GM19324 (cell line): ENCODE data around the gene KRT74.

ENCODE experiments used
- ATAC-seq: cut with Tn5 transposase; IDR thresholded peaks from one replicate; pipeline ENCODE4 v1.9.1; 2021; ENCODE audit warnings: mild to moderate bottlenecking, moderate library complexity; ENCODE audit not compliant: unreplicated experiment, low FRiP score

Gene KRT74

DNA sequence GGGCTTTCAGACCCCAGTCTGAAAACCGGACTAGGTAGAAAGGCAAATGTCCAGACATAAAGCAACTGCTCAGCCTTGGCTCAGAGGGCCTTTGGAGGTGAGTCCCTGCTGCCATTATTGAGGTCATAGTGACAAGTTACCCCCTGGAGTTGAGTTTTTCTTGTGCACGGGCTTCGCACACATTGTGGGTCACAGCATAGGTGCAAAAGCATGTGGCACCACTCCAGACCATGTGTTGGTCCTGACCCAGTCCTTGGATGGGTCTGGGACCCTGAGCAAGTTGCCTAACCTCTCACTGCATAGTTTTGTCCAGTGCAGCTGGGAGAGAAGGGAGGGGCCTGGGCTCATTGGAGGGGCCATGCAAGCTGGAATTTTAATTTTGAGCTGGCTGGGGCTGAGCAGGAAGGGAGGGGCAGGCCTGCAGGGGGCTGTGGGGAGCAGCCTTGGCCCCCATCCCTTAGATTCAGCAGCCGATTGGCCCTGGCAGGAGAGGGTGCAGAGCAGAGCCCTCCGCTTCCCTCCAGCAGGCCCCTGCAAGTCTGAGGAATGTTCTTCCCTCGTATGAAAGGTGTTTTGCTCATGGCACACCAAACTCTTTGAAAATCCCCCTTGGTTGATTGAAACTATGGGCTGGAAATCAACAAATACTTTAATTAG, 49.3 kb downstream of the KRT74 start:
- no peak for ATAC-seq

GRCh38 chr12:52523824-52524223, 49.8 kb downstream of the KRT74 start:
- no peak for ATAC-seq

- ATAC-seq = no peak
Measured at GRCh38 chr12:52522346-52523011, 51.2 kb downstream of the KRT74 start.

- ATAC-seq = no peak
Measured at GRCh38 chr12:52521568-52522266, 51.9 kb downstream of the KRT74 start.

GRCh38 chr12:52521175-52521567, 52.5 kb downstream of the KRT74 start:
- no peak for ATAC-seq

- ATAC-seq = no peak
Measured at GRCh38 chr12:52519826-52520662, 53.6 kb downstream of the KRT74 start, which contains the start of gene KRT5. Gene KRT5, minus strand, starts transcription at chr12:52520394. Its CDS starts 98 bp downstream, at chr12:52520296.

DNA sequence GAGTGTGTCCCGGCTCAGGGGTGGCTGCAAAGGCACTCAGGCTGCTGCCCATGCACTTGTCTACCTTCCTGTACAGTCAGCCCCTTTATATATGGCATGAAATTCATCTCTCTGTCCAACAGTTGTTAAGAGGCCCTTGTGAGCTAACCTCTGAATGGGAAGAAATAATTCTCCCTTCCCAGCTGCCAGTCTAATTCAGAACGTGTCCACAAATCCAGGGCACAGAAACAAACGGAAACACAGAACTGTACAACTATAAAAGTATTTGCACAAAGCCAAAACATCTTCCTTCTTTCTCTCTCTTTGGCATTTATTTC, 54.3 kb downstream of the KRT74 start:
- no peak for ATAC-seq

GRCh38 chr12:52518574-52519386, 54.9 kb downstream of the KRT74 start:
- no peak for ATAC-seq

GRCh38 chr12:52517888-52518287, 55.8 kb downstream of the KRT74 start:
- ATAC-seq = no peak

DNA sequence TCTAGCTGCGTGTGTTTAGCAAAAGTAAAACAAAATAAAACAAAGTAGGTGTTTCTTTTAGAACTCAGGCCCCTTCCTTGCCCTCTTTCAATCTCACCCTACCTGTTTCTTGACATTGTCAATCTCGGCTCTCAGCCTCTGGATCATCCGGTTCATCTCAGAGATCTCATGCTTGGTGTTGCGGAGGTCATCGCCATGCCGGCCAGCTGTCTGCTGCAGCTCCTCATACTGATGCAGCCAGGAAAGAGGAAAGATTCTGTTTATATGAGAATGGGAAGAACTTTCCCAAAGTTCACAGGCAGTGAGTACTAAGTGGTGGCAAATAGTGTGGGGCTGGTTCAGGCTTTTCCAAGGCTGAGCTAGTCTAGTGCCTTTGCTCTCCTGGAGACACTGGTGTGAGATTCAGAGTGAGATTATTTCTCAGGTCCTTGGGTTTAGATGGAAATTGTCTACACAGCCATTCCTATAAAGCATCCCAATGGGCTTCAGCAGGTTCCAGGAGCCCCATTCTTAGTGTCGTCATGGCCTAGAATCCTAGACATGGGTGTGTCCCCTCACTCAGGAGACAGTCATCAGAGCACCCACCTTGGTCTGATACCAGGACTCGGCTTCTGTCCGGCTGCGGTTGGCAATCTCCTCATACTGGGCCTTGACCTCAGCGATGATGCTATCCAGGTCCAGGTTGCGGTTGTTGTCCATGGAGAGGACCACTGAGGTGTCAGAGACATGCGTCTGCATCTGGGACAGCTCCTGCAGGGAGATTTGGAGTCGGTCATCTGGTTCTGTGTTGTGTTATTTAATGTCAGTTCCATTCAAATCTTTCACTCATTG, 56.4 kb downstream of the KRT74 start:
- no peak for ATAC-seq

DNA sequence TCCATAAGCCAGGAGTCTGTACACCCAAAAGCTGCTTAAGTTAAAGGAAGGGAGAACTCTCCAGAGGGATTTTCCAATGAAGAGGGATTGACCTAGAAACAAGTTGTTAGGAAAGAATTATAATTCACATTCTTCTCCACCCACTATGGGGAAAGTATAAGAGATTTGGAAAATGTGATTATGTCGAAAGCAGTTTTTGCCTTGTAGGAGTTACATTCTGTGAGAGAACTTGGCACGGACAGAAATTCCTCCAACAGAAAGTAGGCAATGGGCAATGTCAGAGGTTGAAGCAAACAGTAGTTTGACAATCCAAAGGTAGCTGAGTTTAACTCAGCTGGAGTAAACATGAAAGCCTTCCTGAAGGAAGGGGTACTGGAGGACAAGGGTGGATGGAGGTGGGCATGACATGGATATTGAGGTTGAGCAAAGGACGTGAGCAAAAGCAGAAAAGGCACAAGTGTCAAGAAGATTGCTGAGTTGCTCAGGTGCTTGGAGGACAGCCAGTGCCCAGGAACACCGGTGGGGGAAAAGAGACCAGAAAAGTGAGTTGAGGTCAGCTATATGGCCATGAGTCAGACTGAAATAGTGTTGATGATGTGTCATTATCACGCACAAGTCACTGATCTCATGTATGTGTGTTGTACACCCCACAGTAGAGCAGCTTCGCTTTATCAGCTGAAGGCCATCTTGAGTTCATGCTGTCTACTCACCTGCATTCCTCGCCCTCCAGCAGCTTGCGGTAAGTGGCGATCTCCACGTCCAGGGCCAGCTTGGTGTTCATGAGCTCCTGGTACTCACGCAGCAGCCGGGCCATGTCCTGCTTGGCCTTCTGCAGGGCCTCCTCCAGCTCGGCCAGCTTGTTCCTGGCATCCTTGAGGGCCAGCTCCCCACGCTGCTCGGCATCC, 57.5 kb downstream of the KRT74 start:
- no peak for ATAC-seq
